ENCODE data around the gene SPATA31A3.
"Not testable (repeated sequence)": the region's sequence is repeated elsewhere in the genome, so short reads cannot be mapped to it uniquely, and the experiment has no call there.

The SPATA31A3 gene

DNA sequence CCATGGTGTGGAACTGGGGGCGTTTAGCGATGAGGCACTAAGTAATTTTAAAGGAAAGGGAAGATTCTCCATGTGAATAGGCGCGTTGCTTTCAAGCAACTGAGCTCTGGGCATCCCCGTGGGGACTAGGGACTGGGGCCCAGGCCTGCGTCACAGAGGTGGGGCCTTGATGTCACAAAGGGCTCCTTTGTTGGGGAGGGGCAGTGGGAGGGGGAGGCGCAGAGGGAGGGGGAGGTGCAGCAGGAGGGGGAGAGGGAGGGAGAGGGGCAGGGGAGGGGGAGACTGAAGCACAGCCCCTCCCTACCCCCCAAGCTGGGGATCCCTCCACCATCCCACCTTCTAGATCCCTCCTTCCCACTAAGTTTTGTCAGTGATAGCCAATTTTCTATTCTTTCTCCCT lies at the start of gene SPATA31A3:
SPATA31A3 (minus strand) TSS at position 101 of the 400 bp plus-strand sequence; CDS start at position 72, 29 bp downstream.
- DNase-seq (ENCODE audit: insufficient read length, low spot score); FAIRE-seq: not testable (repeated sequence)

DNA sequence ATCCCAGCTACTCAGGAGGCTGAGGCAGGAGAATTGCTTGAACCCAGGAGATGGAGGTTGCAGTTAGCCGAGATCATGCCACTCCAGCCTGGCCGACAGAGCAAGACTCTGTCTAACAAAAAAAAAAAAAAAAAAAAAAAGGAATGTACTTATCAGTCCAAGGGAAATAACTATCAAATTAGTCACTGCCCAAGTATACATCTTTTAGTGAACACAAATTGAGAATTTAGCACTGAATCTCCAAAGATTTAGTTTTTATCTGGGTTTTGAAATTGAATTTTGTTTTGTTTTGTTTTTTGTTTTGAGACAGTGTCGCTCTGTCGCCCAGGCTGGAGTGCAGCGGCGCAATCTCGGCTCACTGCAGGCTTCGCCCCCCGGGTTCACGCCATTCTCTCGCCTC lies 39.8 kb downstream of the SPATA31A3 start:
- DNase-seq (ENCODE audit: insufficient read length, low spot score); FAIRE-seq: not testable (repeated sequence)

DNA sequence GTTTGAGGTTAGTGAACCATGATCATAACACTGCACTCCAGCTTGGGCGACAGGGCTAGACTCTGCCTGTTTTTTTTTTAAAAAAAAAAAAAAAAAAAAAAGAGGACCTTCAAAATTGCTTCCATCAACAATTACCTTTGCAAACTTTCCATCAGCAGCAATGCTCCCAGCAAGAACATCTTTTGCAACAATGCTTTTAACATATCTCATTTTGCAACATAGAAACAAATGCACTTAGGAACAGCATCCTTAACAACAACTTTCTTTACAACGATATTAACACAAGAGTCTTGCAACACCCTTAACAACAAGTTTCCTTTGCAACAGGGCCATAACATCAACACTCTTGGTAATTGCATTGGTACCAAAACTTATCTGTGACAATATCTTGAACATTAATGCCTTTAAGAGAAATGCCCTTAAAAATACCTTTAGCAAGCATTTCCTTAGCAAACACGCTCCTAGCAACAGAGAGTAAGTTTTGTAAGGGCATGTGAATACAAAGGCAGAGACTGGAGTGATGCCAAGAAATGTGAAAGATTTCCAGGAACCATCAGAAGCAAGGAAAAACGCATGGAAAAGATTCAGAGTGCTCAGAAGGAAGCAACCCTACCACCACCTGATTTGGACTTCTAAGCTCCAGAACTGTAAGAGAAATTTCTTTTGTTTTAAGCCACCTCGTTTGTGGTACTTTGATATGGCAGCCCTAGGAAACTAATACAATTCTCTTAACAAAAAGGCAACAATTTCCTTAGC lies 49.8 kb downstream of the SPATA31A3 start:
- not testable (repeated sequence) for FAIRE-seq; DNase-seq (ENCODE audit: insufficient read length, low spot score)

DNA sequence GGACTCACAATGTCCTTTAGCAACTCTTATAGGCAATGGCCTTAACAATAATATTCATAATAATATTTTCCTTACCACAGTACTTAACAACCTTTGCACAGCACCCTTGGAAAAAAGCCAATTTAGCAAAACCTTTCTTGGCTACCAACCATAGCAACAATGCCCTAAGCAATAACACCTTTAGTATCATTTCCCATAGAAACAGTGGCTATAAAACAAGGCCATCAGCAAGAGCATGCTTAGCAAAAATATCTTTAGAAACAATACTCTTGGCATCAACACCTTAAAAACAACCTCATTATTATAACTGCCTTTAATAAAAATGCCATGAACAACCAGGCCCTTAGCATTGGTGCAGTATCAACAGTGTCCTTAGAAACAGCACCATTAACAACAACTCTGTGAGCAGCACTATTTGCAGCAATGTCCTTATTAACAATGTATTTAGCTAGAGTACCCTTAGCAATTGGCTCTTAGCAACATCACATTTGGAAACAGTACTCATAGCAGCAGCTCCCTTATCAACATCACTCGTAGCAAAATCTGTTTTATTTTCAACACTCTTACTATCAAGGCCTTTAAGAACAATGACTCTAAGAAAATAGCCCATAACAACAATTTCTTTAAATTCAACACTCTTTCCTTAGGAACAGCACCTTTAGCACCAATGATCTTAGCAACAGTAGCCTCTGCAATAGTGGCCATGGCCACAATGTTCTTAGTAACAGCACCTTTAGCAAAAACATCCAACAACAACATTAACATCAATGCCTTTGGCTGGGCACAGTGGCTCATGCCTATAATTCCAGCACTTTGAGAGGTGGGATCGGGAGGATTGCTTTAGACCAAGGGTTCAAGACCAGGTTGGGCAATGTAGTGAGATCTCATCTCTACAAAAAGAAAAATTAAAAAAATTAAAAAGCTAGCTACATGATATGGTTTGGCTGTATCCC lies 52.2 kb downstream of the SPATA31A3 start:
- FAIRE-seq; DNase-seq (ENCODE audit: insufficient read length, low spot score): not testable (repeated sequence)

DNA sequence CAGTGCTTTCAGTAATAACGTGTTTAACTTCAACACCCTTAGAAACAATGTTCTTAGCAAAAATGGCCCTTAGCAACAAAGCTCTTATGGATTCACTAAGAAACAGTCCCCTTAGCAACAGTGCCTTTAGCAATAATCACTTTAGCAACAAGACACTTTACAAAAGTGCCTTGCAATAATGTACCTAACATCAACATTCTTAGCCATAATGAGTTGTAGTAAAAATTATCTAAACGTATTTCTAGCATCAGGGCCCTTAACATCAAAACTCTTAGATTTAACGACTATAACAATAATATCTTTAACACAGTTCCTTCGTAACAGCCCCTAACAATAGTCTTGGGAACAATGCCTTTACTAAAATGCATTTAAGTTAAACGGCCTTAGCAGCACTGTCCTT lies 54.0 kb downstream of the SPATA31A3 start:
- not testable (repeated sequence) for DNase-seq (ENCODE audit: insufficient read length, low spot score); FAIRE-seq

DNA sequence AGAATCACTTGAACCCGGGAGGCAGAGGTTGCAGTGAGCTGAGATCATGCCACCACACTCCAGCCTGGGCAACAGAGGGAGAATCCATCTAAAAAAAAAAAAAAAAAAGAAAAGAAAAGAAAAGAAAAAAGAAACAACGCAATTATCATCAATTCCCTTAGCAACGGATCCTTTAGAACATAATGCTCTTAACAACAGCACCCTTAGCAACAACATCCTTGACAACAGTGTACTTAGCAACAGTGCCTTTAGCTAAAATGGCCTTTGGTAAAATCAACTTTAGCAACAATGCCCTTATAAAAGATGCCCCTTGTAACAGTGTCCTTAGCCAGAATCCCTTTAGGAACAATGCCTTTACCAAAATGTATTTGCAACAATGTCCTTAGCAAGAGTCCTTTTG lies 54.7 kb downstream of the SPATA31A3 start:
- not testable (repeated sequence) for DNase-seq (ENCODE audit: insufficient read length, low spot score); FAIRE-seq
